ENCODE measurements around the gene PIGK. TPM values are rescaled to one million over a fixed set of nuclear protein-coding genes. Genes with fewer than 3 reads are reported as not detected.
"Not testable (repeated sequence)": the region's sequence is repeated elsewhere in the genome, so short reads cannot be mapped to it uniquely, and the experiment has no call there.

Gene PIGK
- total and polyA plus RNA-seq, 2 donors (not counting 1 experiment from before 2014, with no cell fraction given), result 3.1 to 14.9 TPM

- 23% methylated on average over 10 of the region's 12 CpGs for WGBS (ENCODE audit: insufficient coverage)
Measured at GRCh38 chr1:77218477-77219165, 609 bp downstream of the PIGK start.

GRCh38 chr1:77204043-77204442 is 15.2 kb downstream of the PIGK start:
- H3K9me3 Mint-ChIP-seq (ENCODE audit: insufficient read depth); H3K27ac Mint-ChIP-seq; H3K4me3 ChIP-seq (ENCODE audit: control extremely low read depth in 1 of 5, extremely low read depth in 1 of 5, insufficient read depth in 1 of 5, low read depth in 2 of 5, low read length in 4 of 5); H3K9me3 ChIP-seq (ENCODE audit: control extremely low read depth in 1 of 3, control insufficient read depth in 2 of 3, insufficient read depth in 1 of 3, low read length in 2 of 3); H3K4me1 ChIP-seq (ENCODE audit: control insufficient read depth in 2 of 2, insufficient read depth in 2 of 2, low read length in 2 of 2); ATAC-seq (ENCODE audit: low read depth); H3K4me2 ChIP-seq (replicated peaks; ENCODE audit: low read depth, low read length, poor library complexity, severe bottlenecking); H3K27ac ChIP-seq (ENCODE audit: low read length in 2 of 2); H4K20me1 ChIP-seq (ENCODE audit: control insufficient read depth, insufficient read depth, low read length, poor library complexity, severe bottlenecking); H3K27me3 ChIP-seq (replicated peaks in 1 of 4; ENCODE audit: control extremely low read depth in 1 of 4, control insufficient read depth in 3 of 4, insufficient read depth in 4 of 4, low read length in 3 of 4); H3K79me2 ChIP-seq (ENCODE audit: control insufficient read depth, insufficient read depth, low read length); H3K4me3 Mint-ChIP-seq; intact Hi-C loops (cut with micrococcal nuclease); POLR2A ChIA-PET; H3K36me3 ChIP-seq (replicated peaks in 1 of 2; ENCODE audit: control extremely low read depth in 1 of 2, control insufficient read depth in 1 of 2, extremely low read depth in 1 of 2, insufficient read depth in 2 of 2, low read length in 1 of 2); H3K9ac ChIP-seq (ENCODE audit: low read length); H3K4me1 Mint-ChIP-seq; CTCF ChIA-PET; DNase-seq; H3K27me3 Mint-ChIP-seq; H2AFZ ChIP-seq (ENCODE audit: insufficient read depth, low read depth, low read length, poor library complexity, severe bottlenecking): not testable (repeated sequence)
- 94% methylated on average over 3 of the region's 3 CpGs for WGBS (ENCODE audit: insufficient coverage)

More at GRCh38 chr1:77218477-77219165, 609 bp downstream of the PIGK start:
- Histone ChIP-seq H3K4me2 (replicated peaks; ENCODE audit: low read depth, low read length, poor library complexity, severe bottlenecking) (peak overlapping the region; percentile 86), H3K27me3 (replicated peaks in 1 of 4; ENCODE audit: control extremely low read depth in 1 of 4, control insufficient read depth in 3 of 4, insufficient read depth in 4 of 4, low read length in 3 of 4) (no peaks in the 10 kb centered on the region), H3K4me3 (ENCODE audit: control extremely low read depth in 1 of 5, extremely low read depth in 1 of 5, insufficient read depth in 1 of 5, low read depth in 2 of 5, low read length in 4 of 5) (peak overlapping the region; percentile 85 to 94 (median 93)), H3K9me3 (ENCODE audit: control extremely low read depth in 1 of 3, control insufficient read depth in 2 of 3, insufficient read depth in 1 of 3, low read length in 2 of 3) (peaks cover 0 to 3% (median 1%) of the 10 kb centered on the region in 3 donors), H3K79me2 (ENCODE audit: control insufficient read depth, insufficient read depth, low read length) (peaks cover 2% of the 10 kb centered on the region), H3K4me1 (ENCODE audit: control insufficient read depth in 2 of 2, insufficient read depth in 2 of 2, low read length in 2 of 2) (peaks cover 9 to 11% of the 10 kb centered on the region in 2 donors), H2AFZ (ENCODE audit: insufficient read depth, low read depth, low read length, poor library complexity, severe bottlenecking) (peak overlapping the region; percentile 100), H3K9ac (ENCODE audit: low read length) (peak overlapping the region; percentile 93), H4K20me1 (ENCODE audit: control insufficient read depth, insufficient read depth, low read length, poor library complexity, severe bottlenecking) (no peaks in the 10 kb centered on the region), H3K36me3 (replicated peaks in 1 of 2; ENCODE audit: control extremely low read depth in 1 of 2, control insufficient read depth in 1 of 2, extremely low read depth in 1 of 2, insufficient read depth in 2 of 2, low read length in 1 of 2) (no peaks in the 10 kb centered on the region), H3K27ac (ENCODE audit: low read length in 2 of 2) (peak overlapping the region; percentile 71 to 83)
- intact Hi-C loops (cut with micrococcal nuclease), result loop anchor here (2.0 to 5.0 kb wide), 4 partner anchors 464 to 1494 kb away; partner anchors contain the start of genes ACADM, FUBP1, USP33 and ZZZ3
- peak; percentile 19 for ATAC-seq (ENCODE audit: low read depth)
- DNase-seq, result peak; percentile 6
- Mint-ChIP-seq H3K9me3 (ENCODE audit: insufficient read depth) (no peaks in the 10 kb centered on the region), H3K27ac (peak overlapping the region; percentile 91), H3K4me1 (peaks cover 28% of the 10 kb centered on the region), H3K4me3 (peak overlapping the region; percentile 96), H3K27me3 (no peaks in the 10 kb centered on the region)
- ChIA-PET POLR2A (no interaction called here), CTCF (interaction anchor here (0.6 kb wide), 1 partner anchor 1138 kb away, joined by 3 read pairs; no protein-coding TSS in a partner anchor)
- TF ChIP-seq CTCF (IDR thresholded peaks at IDR 0.05) (peak; percentile 2), EZH2 (IDR thresholded peaks at IDR 0.05; ENCODE audit: borderline replicate concordance, insufficient read depth, low read depth, low read length, poor library complexity, severe bottlenecking) (no peak)

All from B cell (primary cell).